ENCODE results near the gene PCBP1. TPM values are rescaled to one million over a fixed set of nuclear protein-coding genes. Genes with fewer than 3 reads are reported as not detected.

Gene PCBP1
- total and polyA plus RNA-seq, 3 donors from 2014 or later = 144 to 270 (median 200) TPM

GRCh38 chr2:70083344-70084156, 3.7 kb upstream of the PCBP1 start:
- Histone ChIP-seq H3K36me3 (ENCODE audit: low read depth, missing control alignments) (no peaks in the 10 kb centered on the region), H3K4me3 (no peak overlapping the region), H3K27me3 (no peaks in the 10 kb centered on the region), H3K9me3 (no peaks in the 10 kb centered on the region), H3K4me1 (peaks cover 28% of the 10 kb centered on the region), H3K27ac (peak overlapping the region in 1 of 2 donors; percentile 100)
- WGBS, 2 donors = 63 to 66% methylated on average over 8 of the region's 8 CpGs
- DNase-seq = no peak
- intact Hi-C loops (cut with DNase I; ENCODE audit: low total_unique reads) = loop anchor here (10.0 kb wide), 1 partner anchor 169 kb away; the partner anchor contains the start of gene MXD1
- TF ChIP-seq POLR2A (IDR thresholded peaks at IDR 0.05) (no peak), CTCF (IDR thresholded peaks at IDR 0.05) (no peak)

- DNase-seq = peak; percentile 74
- TF ChIP-seq POLR2A (IDR thresholded peaks at IDR 0.05) (no peak), CTCF (IDR thresholded peaks at IDR 0.05) (no peak)
- intact Hi-C loops (cut with DNase I; ENCODE audit: low total_unique reads) = loop anchor here (5.0 to 10.0 kb wide), 2 partner anchors 37 to 170 kb away; partner anchors contain the start of gene MXD1
- no peaks in the 10 kb centered on the region for H3K27me3 ChIP-seq
- peaks cover 26% of the 10 kb centered on the region for H3K4me1 ChIP-seq
- H3K4me3 ChIP-seq = peak overlapping the region; percentile 82 to 94
- WGBS, 2 donors = 17 to 24% methylated on average over 10 of the region's 10 CpGs
- H3K27ac ChIP-seq = peak overlapping the region; percentile 100
- H3K36me3 ChIP-seq (ENCODE audit: low read depth, missing control alignments) = no peaks in the 10 kb centered on the region
- no peaks in the 10 kb centered on the region for H3K9me3 ChIP-seq
Measured at GRCh38 chr2:70084973-70085710, 2.1 kb upstream of the PCBP1 start.

GRCh38 chr2:70085711-70086277, 1.5 kb upstream of the PCBP1 start:
- TF ChIP-seq POLR2A (IDR thresholded peaks at IDR 0.05) (no peak), CTCF (IDR thresholded peaks at IDR 0.05) (no peak)
- intact Hi-C loops (cut with DNase I; ENCODE audit: low total_unique reads) = loop anchor here (2.0 to 10.0 kb wide), 3 partner anchors 37 to 171 kb away; partner anchors contain the start of gene MXD1
- H3K27ac ChIP-seq = peak overlapping the region; percentile 100
- H3K4me1 ChIP-seq = peaks cover 33% of the 10 kb centered on the region
- DNase-seq = no peak
- H3K36me3 ChIP-seq (ENCODE audit: low read depth, missing control alignments) = no peaks in the 10 kb centered on the region
- no peaks in the 10 kb centered on the region for H3K9me3 ChIP-seq
- WGBS, 2 donors = 7 to 9% methylated on average over 22 of the region's 22 CpGs
- peak overlapping the region; percentile 82 to 94 for H3K4me3 ChIP-seq
- no peaks in the 10 kb centered on the region for H3K27me3 ChIP-seq

GRCh38 chr2:70086278-70086837, 919 bp upstream of the PCBP1 start:
- peak overlapping the region; percentile 82 to 94 for H3K4me3 ChIP-seq
- no peak for TF ChIP-seq CTCF (IDR thresholded peaks at IDR 0.05)
- no peak for TF ChIP-seq POLR2A (IDR thresholded peaks at IDR 0.05)
- H3K36me3 ChIP-seq (ENCODE audit: low read depth, missing control alignments) = no peaks in the 10 kb centered on the region
- intact Hi-C loops (cut with DNase I; ENCODE audit: low total_unique reads) = loop anchor here (2.0 to 10.0 kb wide), 3 partner anchors 36 to 172 kb away; partner anchors contain the start of gene MXD1
- H3K9me3 ChIP-seq = no peaks in the 10 kb centered on the region
- peak overlapping the region; percentile 100 for H3K27ac ChIP-seq
- 0% methylated on average over 25 to 40 of the region's 40 CpGs for WGBS, 2 donors
- DNase-seq = peak; percentile 86
- peaks cover 37% of the 10 kb centered on the region for H3K4me1 ChIP-seq
- no peaks in the 10 kb centered on the region for H3K27me3 ChIP-seq
